NOMO-1 treated with DMSO at 0.1 percent for 48 hours (cell line): ENCODE results near the gene CAMKMT.
"Not testable (repeated sequence)": the region's sequence is repeated elsewhere in the genome, so short reads cannot be mapped to it uniquely, and the experiment has no call there.

Source experiments
- DNase-seq: peaks from one replicate; lab custom pipeline; 2025; ENCODE audit not compliant: unreplicated experiment; lab: John Stamatoyannopoulos, UW

CAMKMT gene

DNA sequence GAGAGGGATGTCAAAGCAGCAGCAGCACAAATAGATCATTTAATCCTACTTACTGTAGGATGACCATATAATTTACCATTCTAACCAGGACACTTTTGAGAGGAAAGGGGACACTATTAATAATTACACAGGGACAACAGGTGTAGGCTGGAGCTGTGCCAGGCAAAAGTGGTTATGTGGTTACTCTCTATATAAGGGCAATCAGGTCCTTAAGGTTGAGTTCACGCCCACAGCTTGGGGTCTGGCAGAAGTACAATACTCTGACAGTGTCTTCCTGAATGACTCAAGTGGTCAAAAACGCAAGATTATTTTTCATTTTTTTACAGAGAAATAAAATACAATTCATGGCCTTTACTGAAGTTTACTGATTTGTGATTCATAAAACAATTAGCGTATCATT lies 3.2 kb upstream of the CAMKMT start:
- DNase-seq: no peak

DNA sequence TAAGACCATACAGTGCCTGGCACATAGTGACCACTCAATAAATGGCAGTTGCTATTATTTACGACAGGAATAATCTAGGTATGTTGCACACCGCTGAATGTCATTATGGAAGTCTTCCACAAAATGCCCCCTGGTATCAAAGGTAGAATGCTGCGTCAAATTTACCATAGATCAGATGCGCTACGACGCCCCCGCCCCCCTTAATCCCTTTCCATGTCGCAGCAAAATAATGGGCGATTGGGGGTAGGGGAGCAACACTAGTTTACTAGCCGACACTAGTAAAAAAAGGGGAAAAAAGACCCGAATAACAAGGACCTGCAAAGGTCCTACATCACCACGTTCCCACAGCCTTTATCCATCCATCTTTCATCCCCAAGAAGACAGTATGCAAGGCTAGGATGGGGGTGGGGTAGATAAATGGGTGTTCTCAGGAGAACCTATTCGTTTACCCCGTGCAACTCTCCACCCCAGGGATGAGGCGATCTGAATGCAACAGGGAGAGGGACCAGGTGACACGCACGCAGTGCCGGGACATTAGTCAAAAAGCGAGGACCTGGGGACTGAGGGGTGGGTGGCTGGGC lies 908 bp upstream of the CAMKMT start:
- DNase-seq: no peak

DNA sequence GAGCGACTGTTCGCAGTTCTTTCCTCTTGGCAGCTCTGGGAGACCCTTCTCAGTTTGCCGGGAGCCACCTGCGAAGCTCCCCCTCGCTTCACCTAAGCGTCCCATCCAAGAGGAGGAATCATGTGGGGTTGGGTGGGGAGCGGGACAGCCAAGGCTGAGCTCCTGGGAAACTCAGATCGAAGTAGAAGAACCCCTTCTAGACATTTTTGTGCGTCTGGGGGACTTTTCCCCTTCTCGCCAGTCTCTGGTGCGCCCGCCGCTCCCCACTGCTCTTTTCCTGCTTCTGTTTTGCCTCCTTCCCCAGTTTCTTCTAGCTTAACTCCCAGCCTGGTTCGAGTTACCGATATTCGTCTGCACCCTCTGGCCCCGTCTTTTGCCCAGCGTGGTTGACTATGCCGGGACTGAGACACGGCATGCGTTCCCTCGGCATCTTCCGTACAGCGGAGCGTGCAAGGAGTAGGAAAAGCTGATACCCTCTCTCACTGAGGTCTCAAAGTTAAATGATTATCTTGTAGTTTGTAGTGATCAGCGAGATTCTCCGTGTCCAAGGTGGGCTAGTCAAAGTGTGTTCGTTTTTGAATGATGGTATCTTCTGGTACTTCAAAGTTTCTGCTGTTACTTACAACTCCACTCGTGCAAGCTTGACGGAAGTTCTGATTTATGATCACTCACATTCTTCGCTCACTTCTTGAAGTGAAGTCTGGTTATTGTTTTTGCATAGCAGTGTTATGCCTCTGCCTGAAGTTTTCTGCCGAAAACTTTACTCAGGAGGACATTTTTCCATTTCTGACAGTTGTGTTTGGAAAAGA lies 664 bp downstream of the CAMKMT start:
- peak; percentile 40 for DNase-seq

DNA sequence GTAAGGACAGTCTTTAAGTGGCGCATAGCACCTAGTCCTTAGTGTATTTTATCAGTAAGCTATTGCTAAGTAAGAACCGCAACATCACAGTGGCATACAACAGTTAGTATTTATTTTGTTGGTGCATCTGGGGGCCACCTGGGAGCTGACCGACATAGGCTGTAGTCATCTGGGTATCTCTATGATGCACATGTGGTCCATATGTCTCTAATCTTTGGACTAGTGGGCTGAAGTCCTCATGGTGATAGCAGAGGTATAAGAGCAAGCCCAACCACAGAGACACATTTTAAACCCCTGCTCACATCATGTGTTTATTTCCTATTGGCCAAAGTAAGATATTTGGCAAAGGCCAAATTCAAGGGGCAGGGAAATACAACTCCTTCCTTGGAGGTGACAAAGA lies 2.9 kb downstream of the CAMKMT start:
- no peak for DNase-seq

DNA sequence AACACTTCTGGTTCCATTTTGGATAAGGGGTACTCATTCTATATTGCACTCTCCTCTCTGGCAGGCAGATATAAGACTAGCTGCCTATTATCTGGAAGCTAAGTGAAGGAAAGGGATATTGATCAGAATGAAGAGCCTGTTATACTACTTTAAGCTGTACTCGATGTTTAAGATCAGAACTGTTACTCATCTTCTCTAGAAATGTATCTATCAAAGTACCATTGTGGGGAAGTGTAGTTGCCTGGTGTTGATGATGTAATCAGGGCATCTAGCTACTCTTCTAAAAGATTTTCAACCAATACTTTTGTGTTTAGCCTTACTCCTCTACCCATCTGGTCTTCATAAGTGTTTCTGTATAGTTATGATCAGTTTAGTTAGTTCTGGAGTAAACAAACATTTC lies 5.8 kb downstream of the CAMKMT start:
- no peak for DNase-seq

DNA sequence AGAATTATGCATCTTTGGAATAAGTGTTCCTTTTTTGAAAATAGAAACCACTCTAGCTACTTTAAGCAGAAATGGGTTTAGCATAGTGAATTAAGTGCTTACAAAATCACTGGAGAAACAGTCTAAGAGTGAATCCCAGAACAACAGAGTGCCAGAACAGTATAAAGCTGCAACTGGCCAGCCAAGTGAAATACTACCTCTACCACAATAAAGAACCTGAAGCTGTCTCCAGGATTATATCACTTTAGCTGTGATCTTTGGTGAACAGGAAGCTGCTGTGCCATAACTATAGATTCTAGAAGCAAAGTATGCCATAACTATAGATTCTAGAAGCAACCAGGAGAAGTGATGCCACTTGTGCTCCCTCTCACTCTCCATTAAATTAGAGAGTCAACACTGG lies 7.6 kb downstream of the CAMKMT start:
- no peak for DNase-seq

DNA sequence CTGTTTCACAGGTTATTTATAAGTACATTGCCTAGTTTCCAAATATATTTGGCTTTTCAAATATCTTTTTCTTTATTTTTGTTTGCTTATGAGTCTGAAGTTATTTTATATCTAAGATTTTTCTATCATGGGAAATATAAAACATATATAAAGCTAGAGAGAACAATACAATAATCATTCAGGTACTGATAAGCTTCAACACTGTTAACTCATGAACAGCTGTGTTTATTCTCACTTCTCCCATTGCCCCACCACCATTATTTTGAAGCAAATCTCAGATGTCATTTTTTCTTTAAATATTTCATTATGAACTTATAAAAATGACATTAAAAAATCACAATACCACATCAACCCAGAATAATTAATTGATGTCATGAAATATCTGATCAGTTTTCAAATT lies 9.7 kb downstream of the CAMKMT start:
- DNase-seq: no peak

DNA sequence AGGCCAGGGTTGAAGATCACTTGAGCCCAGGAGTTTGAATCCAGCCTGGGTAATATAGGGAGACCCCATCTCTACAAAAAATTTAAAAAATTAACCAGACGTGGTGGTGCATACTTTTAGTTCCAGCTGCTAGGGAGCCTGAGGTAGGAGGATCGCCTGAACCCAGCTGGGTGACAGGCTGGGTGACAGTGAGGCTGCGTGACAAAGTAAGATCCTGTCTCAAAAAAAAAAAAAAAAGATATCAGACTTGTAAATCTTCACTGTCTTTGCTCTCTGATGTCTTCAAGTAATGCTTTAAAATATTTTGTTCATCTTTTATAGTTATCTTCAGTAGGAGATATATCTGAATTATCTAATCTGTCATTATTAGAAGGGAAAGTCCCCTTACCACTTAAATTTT lies 10.5 kb downstream of the CAMKMT start:
- DNase-seq: no peak

DNA sequence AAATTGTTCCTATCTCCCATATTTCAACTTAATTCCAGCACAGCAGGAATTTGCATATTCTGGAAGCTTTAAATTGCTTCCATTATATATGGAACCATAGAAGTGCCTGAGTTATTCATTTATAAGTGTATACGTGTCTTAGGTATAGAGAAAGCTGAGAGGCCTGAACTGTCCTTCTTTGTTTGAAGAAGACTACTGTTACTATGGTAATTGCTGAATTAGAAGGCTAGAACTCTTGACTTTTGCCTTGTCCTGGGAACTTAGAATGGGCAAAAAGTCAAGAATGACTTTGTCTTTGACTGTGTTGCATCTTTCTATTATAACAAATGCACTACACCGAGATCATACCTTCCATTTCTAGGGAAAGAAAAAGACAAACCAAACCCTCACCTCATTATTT lies 15.7 kb downstream of the CAMKMT start:
- no peak for DNase-seq

DNA sequence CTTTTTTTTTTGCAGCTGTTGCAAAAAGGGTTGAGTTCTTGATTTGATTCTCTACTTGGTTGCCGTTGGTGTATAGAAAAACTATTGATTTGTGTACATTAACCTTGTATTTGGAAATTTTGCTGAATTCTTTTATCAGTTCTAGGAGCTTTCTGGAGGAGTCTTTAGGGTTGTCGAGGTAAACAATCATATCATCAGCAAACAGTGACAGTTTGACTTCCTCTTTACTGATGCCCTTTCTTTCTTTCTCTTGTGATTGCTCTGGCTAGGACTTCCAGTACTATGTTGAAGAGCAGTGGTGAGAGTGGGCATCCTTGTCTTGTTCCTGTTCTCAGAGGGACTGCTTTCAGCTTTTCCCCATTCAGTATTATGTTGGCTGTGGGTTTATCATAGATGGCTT lies 23.5 kb downstream of the CAMKMT start:
- not testable (repeated sequence) for DNase-seq

DNA sequence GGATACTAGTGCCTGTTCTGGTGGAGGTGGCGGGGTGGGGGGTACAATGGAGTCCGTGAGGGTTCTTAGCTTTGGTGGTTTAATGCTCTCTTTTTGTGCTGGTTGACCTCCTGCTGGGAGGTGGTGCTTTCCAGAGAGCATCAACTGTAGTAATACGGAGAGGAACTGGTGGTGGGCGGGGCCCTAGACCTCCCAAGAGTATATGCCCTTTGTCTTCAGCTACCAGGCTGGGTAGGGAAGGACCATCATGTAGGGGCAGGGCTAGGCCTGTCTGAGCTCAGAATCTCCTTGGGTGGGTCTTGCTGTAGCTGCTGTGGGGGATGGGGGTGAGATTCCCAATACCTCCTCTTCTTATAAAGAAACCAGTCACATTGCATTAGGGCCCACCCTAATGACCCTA lies 27.1 kb downstream of the CAMKMT start:
- DNase-seq: no peak

DNA sequence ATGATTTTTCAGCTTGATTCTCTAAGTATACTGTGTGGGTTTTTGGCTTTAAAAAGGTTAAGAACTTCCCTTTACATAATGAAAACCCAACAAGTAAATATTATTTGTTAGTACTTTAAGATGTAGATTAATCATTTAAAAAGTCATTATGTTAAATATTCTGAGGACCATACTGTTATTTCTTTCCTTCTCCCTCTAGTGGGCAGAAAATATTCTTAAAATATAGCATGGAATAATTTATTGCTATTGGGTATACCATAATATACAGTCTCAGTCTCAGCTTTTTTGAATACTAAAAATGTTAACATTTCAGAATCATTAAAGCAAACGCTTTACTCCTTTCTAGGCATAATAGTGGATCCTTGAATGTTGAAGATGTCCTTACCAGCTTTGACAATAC lies 28.1 kb downstream of the CAMKMT start:
- DNase-seq: no peak

DNA sequence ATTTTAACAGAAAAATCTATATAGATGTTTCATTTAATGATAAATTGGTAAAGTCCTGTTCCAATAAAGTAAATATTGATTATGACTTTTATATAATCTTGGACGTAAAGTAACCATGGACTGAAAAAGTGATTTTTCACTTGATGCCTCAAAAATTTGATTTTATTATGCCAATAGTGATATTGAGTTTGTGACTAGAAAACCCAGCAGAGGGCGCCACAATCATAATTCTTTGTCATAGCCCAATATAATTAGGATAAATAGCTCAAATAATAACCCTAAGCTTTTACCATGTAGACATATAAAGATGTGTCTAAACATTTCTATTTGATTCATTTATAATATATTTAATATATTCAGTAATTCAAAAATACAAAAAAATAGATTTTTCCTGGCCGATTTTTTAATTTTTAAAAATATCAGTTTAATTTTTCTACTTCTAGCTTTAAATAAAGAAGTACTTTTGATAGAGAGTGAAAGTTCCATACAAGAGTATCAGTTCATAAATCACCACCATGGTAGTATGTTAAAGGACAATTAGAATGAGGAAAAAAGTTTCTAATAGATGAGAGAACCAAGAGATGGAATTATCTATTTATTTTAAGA lies 30.7 kb downstream of the CAMKMT start:
- peak; percentile 2 for DNase-seq

DNA sequence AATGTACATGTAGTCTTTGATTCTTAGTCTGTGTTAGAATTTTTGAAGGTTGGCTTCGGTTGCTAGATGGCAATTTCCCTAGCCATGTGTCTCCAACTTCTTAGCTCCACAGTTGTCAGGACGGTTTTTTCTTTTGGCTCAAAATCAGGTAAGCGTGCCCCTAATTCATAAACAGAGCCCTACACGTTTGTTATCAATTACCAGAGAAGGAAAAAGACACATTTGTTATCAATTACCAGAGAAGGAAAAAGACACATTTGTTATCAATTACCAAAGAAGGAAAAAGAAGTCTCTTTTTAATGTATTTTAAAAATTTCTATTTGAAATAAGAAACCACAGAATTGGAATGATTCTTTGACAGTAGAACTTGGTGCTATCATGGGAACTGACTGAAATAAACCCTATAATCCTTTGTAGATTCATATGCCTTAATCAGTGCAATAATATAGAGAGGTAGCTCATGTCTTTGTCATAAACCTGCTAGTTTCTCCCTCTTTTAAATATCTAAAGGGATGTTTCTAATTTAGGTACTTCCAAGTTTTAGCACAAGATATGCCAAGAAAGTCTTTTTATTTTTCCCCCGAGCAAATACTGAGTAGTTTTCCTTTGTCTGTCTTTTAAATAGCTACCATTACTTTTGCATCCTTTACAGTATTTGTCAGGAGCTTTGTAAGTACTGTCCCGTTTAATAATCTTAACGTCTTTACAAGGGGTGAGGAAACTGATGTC lies 35.9 kb downstream of the CAMKMT start:
- no peak for DNase-seq

DNA sequence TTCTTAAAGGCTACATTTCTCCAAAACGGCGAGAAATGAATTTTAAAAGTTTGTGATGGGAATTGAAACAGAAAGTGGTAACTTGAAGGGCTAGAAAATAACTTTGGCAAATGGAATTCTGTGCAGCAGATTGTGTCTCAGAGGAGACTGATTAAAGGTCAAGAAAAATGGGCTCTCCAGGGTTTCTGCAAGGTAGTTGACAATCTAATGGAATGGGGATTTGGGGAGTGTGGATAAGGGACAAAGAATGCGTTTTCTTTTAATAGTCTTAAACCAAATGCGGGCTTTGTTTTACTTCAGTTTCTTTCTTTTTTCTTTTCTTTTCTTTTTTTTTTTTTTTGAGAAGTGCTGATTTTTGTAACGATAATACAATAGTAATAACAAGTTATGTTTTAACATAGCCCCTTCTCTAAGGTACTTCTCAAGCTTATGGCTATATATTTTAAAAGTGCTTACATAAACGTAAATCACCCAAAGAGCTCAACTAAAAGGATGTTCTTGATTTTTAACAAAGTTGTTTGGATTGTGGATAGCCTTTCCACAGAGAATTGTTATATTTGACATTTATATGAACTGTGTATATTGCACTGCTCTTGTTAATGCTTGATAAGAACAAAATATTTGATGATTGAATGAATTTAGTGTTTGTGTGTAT lies 36.6 kb downstream of the CAMKMT start:
- no peak for DNase-seq

DNA sequence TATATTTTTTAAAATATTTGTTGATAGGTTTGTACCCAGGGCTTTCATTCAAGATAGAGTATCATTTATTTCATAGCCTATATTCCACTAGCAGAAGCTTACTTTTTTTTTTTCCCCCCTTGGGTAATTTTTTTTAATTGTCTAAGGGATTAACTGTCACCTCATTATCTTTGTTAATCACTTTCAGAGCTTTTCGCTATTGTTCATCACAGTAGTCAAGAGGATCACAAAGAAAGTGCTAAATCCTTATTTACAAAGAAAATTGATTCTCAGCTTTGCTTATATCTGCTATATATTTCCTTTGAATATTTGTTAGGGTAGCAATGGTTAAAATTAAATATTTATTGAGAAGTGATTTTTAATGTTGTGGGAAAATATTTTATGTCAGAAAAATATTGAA lies 59.0 kb downstream of the CAMKMT start:
- DNase-seq: no peak

DNA sequence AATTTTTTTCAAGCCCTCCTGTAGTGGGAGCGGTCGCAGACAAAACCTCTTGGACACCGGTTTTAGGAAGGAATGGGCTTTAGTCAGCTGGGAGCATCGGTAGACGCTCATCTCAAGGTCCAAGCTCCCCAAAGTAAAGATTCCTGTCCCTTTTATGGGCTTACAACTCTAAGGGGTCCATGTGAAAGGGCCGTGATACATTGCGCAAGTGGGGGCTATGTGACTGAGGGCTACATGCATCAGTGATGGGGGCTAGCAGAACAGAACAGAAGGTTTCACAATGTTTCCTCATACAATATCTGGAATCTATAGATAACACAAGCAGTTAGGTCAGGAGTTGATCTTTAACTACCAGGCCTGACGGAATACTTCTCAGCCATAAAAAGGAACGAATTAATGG lies 62.5 kb downstream of the CAMKMT start:
- no peak for DNase-seq

DNA sequence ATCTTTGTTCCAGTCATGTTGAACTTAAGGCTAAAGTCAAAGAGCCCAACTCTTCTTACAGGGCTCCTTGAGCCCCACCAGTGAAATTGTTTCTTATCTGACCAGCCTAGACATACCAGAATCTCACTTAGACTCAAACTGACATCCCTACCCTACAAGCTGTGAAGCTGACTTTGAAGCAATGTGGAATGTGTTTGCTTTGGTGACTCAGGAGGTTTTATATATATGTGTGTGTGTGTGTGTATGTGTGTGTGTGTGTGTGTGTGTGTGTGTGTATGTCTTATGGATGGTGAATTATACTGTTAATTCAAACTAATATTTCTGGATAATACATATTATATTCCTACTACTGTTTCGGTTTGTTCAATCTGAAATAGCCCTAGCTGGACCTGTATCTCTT lies 67.3 kb downstream of the CAMKMT start:
- no peak for DNase-seq

DNA sequence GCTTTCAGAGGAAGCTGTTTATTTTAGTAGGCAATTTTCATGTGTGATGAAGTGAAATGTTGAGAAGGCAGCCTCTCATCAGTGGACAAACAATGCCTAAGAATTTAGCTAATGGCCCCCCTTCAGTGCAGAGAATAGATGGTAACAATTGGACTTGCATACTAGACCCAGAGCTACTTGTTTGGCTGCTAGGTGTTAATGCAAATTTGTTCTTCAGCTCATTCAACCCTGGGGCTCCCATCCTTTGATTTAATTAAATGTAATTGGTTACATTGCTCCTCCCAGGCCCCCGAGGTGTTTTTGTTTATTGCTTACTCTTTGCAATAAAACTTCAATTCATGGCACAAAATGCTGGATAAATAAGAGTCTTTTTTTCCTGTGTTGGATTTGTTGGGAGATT lies 68.6 kb downstream of the CAMKMT start:
- DNase-seq: no peak

DNA sequence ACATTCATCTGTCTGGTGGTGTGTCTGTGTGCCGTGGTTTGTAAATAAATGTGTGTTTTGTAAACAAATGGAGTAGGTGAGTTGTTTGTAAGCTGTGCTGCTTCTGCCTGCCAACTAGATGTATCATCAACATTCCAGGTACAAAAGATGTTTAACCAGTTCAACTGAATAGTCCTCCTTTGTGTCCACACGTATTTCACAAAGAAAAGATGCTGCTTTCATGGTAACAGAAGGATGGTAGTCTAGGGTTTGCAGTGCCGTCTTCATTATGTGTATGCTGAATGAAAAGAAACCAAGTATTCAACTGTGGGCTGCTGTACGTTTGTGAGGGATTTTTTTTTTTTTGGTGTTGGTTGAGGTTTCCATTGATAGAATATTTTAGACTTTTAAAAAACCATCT lies 72.1 kb downstream of the CAMKMT start:
- DNase-seq: no peak

DNA sequence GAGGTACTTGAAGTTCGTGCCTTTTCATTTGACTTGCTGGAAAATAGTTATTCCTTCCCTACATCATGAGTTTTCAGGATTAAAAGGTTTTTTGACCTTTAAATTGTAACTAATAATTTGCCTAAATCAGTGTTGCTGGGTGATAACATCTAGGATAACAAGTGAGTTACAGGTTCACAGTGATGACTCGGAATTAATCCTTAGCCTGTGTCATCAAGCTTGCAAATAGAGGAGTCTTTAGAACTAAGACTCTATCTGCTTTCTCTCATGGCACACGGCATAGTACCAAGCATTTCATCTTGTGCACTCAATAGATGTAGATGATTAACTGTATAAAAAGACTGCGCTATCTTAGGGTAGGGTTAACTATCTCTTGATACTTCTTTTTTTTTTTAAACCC lies 79.5 kb downstream of the CAMKMT start:
- no peak for DNase-seq
